ENCODE results near the gene TMEM270. TPM values are rescaled to one million over a fixed set of nuclear protein-coding genes. Genes with fewer than 3 reads are reported as not detected.
"Not testable (repeated sequence)": the region's sequence is repeated elsewhere in the genome, so short reads cannot be mapped to it uniquely, and the experiment has no call there.

TMEM270 gene
- total RNA-seq, 1 donor from 2014 or later = not detected

DNA sequence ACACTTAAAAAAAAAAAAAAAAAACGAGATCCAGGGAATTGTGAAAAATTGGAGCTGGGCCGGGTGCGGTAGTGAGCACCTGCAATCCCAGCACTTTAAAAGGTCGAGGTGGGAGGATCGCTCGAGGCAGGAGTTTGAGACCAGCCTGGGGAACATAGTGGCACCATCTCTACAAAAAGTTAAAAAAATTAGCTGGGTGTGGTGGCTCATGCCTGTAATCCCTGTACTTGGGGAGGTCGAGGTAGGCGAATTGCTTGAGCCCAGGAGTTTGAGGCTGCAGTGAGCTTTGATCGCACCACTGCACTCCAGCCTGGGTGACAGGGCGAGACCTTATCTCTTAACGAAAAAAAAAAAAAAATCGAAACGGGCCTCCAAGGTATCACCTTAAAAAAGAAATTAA, 28.2 kb upstream of the TMEM270 start:
- Histone ChIP-seq H3K27ac (no peak overlapping the region), H3K27me3 (no peaks in the 10 kb centered on the region), H3K4me3 (no peak overlapping the region), H3K36me3 (no peaks in the 10 kb centered on the region), H3K9me3 (no peaks in the 10 kb centered on the region), H3K4me1 (peaks cover 0 to 6% of the 10 kb centered on the region in 2 donors)
- no peak for DNase-seq (ENCODE audit: low spot score in 2 of 2)
- TF ChIP-seq, protein P1, sequence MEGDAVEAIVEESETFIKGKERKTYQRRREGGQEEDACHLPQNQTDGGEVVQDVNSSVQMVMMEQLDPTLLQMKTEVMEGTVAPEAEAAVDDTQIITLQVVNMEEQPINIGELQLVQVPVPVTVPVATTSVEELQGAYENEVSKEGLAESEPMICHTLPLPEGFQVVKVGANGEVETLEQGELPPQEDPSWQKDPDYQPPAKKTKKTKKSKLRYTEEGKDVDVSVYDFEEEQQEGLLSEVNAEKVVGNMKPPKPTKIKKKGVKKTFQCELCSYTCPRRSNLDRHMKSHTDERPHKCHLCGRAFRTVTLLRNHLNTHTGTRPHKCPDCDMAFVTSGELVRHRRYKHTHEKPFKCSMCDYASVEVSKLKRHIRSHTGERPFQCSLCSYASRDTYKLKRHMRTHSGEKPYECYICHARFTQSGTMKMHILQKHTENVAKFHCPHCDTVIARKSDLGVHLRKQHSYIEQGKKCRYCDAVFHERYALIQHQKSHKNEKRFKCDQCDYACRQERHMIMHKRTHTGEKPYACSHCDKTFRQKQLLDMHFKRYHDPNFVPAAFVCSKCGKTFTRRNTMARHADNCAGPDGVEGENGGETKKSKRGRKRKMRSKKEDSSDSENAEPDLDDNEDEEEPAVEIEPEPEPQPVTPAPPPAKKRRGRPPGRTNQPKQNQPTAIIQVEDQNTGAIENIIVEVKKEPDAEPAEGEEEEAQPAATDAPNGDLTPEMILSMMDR (IDR thresholded peaks at IDR 0.05) = no peak
- intact Hi-C loops (cut with DNase I) = no loop called here

DNA sequence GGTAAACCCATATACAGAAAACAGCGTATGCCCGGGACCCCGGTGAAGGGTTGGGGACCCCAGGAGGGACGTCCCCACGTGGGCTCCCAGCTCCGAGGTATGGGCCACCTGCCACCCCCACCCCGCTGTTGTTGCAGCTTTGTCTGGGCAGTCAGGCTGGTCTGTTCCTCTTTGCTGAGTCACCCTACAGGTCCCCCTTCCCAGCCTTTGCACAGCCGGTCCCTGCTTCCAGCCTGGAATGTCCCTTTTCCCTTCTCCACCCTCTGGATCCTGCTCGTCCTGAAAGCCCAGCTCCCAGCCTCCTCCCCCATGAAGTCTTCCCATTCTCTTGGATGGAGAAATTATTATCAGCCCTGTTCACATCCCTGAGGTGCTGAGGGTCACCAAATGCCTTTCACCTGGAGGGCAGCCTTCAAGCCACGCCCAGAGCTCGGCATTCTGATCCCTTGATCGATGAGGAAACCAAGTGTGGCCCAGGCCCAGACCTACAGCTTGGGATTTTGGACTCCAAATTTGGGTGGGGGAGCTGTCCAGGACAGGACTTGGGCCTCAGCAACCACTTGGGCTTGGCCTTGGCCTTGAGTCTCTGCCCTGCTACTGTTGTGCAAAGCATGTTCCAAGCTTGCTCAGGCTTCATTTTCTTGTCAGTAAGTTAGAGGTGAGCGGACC, 27.6 kb upstream of the TMEM270 start:
- TF ChIP-seq, protein P1 (IDR thresholded peaks at IDR 0.05) = no peak

DNA sequence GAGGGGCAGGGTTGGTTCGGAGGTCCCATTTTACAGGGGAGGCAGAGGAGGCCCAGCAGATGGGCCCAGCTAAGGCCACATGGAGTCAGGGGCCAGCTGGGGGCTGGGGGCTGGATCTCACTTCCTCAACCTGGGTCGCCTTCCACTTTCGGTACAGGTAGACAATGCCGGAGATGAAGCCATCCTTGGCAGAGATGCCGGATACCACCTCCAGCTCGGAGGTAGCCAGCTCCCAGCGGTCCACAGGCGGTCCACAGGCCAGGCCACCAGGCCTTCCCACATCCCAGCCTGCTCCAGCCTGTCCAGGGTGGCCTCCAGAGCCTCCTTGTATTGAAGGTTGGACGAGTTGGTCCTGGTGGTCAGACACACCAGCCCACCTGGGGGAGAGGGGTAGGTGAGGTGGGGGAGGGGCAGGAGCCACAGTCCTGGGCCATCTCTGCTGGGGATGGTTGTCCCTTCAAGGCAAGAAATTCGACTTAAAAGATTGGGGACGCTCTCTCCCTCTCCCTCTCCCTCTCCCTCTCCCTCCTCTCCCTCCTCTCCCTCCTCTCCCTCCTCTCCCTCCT, 26.2 kb upstream of the TMEM270 start:
- intact Hi-C loops (cut with DNase I) = no loop called here
- no peaks in the 10 kb centered on the region for H3K4me1 ChIP-seq
- TF ChIP-seq, protein P1 (IDR thresholded peaks at IDR 0.05) = no peak
- H3K9me3 ChIP-seq = no peaks in the 10 kb centered on the region
- DNase-seq (ENCODE audit: low spot score in 2 of 2) = no peak
- H3K4me3 ChIP-seq = no peak overlapping the region
- no peaks in the 10 kb centered on the region for H3K36me3 ChIP-seq
- no peak overlapping the region for H3K27ac ChIP-seq
- no peaks in the 10 kb centered on the region for H3K27me3 ChIP-seq

More for the DNA sequence above, 27.6 kb upstream of the TMEM270 start:
- DNase-seq (ENCODE audit: low spot score in 2 of 2) = no peak
- Histone ChIP-seq H3K27ac (no peak overlapping the region), H3K9me3 (no peaks in the 10 kb centered on the region), H3K4me1 (peaks cover 0 to under 1% of the 10 kb centered on the region in 2 donors), H3K4me3 (no peak overlapping the region), H3K36me3 (no peaks in the 10 kb centered on the region), H3K27me3 (no peaks in the 10 kb centered on the region)
- intact Hi-C loops (cut with DNase I) = no loop called here

DNA sequence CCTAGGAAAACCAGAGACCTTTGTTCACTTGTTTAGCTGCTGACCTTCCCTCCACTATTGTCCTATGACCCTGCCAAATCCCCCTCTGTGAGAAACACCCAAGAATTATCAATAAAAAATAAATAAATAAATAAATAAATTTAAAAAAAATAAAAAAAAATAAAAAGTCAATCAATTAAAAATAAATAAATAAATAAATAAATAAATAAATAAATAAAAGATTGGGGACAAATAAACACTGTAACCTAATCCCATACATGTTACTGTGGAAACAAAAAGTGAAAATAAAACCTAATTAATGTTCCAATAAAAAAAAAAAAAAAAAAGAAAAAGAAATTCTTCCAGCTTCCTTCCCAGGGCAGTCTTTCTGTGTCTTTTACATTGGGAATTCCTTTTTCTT, 23.8 kb upstream of the TMEM270 start:
- DNase-seq (ENCODE audit: low spot score in 2 of 2); H3K4me3 ChIP-seq; H3K27ac ChIP-seq; H3K36me3 ChIP-seq; intact Hi-C loops (cut with DNase I); H3K9me3 ChIP-seq; H3K4me1 ChIP-seq; H3K27me3 ChIP-seq: not testable (repeated sequence)

DNA sequence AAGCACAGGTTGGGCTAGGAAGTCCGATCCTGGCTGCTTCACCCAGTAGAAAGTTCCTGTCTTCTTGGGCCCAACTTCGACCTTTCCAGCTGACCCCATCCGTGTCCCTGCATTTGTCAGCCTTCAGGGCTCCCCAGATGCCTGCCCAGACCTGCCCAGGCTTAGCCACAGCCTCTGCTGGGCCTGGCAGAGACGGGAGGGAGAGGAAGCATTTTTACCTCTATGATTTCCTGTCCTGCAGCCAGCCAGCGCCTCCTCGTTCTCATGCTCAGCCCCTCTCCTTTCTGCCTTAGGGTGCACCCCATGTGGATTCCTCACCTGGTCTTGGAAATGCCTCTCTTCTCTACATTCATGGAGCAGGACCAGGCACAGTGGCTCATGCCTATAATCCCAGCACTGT, 22.3 kb upstream of the TMEM270 start:
- no peaks in the 10 kb centered on the region for H3K9me3 ChIP-seq
- H3K36me3 ChIP-seq = no peaks in the 10 kb centered on the region
- H3K4me1 ChIP-seq = peaks cover 0 to 5% of the 10 kb centered on the region in 2 donors
- no peak overlapping the region for H3K4me3 ChIP-seq
- no peak for DNase-seq (ENCODE audit: low spot score in 2 of 2)
- intact Hi-C loops (cut with DNase I) = no loop called here
- TF ChIP-seq, protein P1 (IDR thresholded peaks at IDR 0.05) = no peak
- no peak overlapping the region for H3K27ac ChIP-seq
- no peaks in the 10 kb centered on the region for H3K27me3 ChIP-seq

DNA sequence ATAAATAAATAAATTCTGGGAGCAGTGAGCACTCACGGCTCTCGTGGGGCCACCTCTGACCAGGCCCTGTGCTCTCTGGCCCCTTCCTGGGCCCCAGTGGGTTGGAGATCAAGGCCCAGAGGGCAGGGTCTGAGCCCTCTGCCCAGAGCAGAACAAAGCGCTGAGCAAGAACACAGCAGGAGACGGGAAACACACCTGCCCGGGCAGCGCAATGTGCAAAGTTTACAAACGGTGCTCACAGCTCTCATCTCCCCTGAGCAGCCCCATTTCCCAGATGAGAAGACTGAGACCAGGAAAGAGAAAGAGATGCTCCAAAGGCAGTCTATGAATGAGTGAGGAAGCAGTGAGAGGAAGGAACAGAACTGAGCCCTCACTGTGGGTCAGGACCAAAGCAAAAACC, 21.7 kb upstream of the TMEM270 start:
- Histone ChIP-seq H3K9me3 (no peaks in the 10 kb centered on the region), H3K4me3 (no peak overlapping the region), H3K27ac (no peak overlapping the region), H3K36me3 (no peaks in the 10 kb centered on the region), H3K4me1 (peaks cover 0 to 5% of the 10 kb centered on the region in 2 donors), H3K27me3 (no peaks in the 10 kb centered on the region)
- intact Hi-C loops (cut with DNase I) = no loop called here
- no peak for DNase-seq (ENCODE audit: low spot score in 2 of 2)
- TF ChIP-seq, protein P1 (IDR thresholded peaks at IDR 0.05) = no peak

Data from ascending aorta (tissue), 2 donors.